NCI-H2081 (cell line): ENCODE data around the gene TMEM95.

ENCODE experiments used
- DNase-seq, 2 experiments: peaks; one replicate each; lab custom pipeline; 2025; lab: John Stamatoyannopoulos, UW

The TMEM95 gene

GRCh38 chr17:7355053-7355452 lies at the start of gene TMEM95:
Gene TMEM95, plus strand, starts transcription at chr17:7355156. Its CDS starts 49 bp downstream, at chr17:7355205.
- DNase-seq, result no peak

DNA sequence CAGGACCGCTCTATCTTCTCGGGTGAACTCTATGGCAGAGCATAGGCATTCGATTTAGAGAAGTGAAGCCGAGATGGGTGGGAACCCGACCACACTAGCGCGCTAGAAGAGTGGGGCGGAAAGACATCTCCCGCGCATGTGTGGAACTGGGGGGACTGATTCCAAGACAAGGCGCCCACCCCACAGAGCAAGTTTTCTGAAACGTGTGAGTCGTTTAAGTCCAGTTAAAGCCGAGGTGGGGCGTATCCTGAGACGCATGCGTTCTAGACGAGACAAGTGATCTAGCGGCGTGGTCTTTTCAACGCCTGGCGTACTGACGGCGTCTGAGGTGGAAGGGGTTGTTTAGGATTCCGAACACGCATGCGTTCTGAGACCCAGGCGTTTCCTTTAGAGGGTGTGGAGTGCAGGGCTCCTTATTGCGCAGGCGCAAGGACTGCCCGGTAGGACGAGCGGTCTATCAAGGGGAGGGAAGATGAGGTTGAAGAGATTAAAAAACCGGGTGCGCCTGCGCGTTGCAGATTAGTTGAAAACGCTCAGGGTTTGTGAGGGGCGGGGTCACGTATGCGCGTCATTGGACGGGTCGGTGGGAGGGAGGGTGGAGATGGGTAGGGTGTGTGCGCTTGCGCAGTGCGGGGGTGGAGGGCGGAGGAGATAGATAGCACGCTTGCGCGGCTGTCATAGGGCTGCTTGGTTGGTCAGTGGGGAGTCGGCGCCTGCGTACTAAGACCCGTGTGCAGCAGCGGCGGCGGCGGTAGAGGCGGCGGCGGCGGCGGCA lies 47.9 kb upstream of the TMEM95 start, which contains the start of gene EIF5A:
Gene EIF5A (plus strand): TSS at position 718 of the 775 bp plus-strand sequence. CDS start 2,008 bp downstream, outside the sequence.
- DNase-seq, result peak; percentile 98

DNA sequence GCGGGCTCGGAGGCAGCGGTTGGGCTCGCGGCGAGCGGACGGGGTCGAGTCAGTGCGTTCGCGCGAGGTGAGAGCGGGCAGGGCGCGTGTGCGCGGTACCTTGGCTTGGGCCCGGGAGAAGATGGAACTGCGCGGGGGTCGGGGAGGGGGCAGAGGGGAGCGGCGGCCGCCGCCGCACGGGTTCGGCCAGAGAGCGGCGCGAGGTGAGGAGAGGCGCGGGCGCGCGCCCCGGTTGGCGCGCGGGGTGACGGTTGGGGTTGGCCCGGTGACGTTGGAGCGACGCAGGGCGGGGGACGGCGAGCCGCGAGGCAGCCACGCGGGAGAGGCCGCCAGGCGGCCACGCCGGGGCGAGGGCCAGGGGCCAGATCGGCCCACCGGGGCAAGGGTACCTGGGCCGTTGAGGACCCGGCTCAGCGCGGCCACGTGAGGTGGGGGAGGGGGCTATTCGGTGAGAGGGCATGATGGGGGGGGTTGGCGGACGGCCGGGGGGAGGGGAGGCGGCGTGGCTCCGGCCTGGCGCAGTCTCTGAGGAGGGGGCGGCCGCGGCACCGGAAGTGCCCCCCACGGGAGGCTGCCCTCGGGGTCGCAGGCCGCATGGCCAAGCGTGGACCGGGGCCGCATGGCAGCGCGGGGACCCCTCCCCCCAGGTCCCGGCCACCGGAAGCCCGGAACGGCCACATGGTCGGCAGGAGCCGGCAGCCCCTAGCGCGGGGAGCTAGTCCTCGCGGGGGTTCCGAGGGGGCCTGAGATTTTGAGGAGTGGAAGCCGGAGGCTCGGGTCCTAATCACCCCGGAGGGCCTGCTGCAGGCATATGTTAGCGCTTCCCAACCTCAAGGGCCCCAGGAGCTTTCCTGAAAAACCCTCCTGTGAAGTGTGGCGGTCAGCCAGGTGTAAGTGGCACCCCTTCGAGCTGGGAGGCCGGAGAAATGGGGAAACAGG lies 47.0 kb upstream of the TMEM95 start:
- peak in 1 of 2 experiments; percentile 37 for DNase-seq

GRCh38 chr17:7308625-7309433 lies 46.1 kb upstream of the TMEM95 start:
- peak; percentile 38 to 64 for DNase-seq

GRCh38 chr17:7309628-7310027 lies 45.3 kb upstream of the TMEM95 start:
- no peak for DNase-seq

DNA sequence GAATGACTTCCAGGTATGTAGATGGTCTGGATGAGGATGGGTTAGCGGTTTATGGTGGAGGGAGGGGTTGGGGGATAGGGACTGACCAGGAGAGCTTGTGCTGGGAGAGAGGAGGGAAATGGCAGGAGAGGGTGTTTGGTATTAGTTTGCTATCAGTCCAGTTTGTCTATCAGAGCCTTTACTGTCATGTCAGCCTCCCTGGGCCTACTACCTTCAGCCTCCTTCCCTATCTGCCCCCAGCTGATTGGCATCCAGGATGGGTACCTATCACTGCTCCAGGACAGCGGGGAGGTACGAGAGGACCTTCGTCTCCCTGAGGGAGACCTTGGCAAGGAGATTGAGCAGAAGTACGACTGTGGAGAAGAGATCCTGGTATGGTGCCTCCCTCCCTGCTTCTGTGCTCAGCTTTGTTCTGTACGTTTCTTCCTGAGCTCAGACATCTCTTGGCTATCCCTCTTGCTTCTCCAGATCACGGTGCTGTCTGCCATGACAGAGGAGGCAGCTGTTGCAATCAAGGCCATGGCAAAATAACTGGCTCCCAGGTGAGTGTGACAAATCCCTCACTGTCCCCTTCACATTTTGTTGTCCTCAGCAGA lies 43.7 kb upstream of the TMEM95 start:
- DNase-seq, result no peak

DNA sequence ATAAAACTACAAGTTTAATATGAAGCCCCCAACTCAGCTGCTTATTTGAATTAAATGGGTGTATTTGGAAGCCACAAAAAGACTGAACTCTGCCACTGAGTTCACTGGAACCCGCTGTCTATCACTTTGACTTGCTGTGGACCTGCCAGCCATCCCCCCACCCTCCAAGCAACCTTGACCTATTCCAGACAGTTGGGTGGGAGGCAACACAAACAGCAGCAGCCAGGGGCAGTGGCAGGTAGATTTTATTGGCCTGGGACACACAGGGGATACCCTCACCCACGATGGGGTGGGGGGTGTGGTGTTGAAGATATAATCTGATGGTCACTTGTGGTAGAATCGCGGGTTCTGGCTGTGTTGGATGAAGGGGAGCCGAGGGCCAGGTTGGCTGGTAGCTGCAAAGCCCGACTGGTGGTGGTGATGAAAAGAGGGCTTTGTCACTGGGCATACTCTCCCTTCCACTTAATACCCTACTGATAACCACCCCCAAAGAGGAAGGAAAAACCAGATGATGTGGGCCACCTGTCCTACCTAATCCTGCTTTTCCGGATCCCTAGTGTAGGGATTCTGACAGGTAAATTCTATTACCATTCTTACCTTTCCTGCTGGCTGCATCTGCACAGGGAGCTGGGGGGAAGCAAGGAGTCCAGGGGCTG lies 42.4 kb upstream of the TMEM95 start:
- no peak for DNase-seq

GRCh38 chr17:7313088-7313889 lies 41.7 kb upstream of the TMEM95 start:
- no peak for DNase-seq

DNA sequence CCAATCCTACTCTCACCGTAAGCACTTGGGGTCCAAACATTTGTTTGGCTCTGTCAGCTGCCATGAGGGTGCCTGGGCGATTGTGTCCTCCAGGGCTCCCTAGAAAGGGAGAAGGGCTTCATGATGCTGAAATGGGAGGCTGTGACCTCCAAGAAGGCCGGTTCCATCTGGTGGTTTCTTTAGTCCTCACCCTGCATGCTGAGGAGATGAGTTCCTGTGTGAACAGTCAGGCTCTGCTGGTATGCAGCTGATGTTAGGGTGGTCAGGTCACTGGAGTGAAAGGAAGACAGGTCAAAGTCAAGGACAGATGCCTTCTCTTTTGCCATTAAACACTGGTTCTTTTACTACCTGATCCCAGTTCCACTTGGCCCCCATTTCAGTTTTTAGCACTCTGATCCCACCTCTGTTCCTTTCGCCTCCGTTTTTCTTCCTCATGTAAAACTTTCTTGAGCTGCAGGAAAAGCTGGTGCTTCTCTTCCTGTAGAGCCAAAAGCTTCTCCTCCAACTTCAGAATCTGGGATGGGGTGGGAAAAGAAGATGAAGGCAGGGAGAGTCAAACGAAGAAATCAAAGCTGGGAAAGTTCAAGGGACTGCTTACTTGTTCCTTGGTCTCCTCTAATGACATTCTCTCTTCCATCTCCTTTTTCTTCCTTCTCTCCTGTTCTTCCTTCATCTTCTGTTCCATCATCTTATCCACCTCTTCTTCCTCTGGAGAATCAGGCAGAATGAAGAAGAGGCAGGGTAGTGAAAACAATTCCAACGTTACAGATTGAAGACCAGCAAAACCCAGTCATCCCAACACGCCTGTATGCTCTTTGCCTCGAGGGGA lies 40.9 kb upstream of the TMEM95 start:
- DNase-seq, result no peak

GRCh38 chr17:7314719-7315569 lies 40.0 kb upstream of the TMEM95 start, which contains the start of gene GPS2:
Gene GPS2, minus strand, starts transcription at chr17:7315360. Its CDS starts 308 bp downstream, at chr17:7315052.
- peak; percentile 71 to 80 for DNase-seq

DNA sequence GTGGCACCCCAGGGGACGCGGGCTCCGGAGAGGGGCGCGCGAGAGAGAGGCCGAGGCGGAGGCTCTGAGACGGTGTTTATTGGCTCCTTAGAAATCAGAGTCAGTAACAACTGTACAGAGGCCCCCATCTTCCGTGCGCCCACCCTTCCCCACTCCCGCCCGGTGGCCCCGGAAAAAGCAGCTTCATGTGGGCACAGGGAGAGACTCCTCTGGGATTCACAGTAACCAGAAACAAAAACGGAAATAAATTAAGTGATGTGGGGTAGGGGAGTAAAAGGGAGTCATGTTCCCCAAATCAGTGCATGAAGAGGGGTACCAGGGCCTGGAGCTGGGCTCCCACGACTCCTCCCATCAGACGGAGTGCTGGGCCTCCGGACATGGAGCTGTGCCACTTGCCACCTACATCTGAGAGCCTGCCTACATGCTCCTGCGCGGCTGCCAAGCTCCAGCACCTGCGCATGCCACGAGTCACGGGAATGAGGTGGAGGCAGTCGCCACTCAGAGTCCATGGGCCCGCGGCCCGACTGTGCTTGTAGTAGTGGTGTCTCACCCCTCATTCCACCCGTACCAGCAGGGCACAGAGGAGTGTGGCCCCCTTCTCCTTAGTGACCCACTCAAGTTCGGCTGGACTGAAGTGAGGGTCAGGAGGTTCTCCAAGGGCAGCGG lies 39.3 kb upstream of the TMEM95 start:
- no peak for DNase-seq

DNA sequence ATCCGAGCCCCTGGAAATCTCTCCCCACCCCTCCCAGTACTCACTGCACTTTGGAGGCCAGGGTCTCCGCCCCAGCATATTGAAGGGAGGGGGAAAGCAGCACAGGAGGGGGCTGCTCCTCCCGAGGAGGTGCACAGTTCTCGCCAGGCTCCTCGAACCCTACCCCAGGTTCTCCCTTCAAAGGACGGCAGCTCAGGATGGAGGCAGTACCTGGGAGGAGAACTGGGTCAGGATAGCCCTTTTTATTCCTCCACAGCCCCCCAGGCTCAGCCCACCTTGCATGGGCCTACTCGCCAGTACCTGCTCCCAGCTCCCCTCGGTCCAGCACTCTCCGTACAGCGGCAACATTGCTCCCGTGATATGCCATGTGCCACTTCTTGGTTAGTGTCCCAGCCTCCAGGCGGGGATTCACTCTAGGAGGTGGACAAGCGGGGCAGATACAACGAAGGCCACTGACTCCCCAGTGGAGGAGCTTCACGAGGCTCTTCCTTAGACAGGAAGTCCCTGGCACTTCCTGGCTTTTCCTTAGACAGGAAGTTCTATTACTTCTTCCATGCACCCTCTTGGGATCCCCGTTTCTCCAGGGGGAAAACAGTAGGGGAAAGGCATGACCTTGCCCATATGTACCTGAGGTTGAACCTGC lies 37.7 kb upstream of the TMEM95 start:
- DNase-seq, result no peak

- DNase-seq, result no peak
Observed at GRCh38 chr17:7318121-7318860, 36.7 kb upstream of the TMEM95 start.

DNA sequence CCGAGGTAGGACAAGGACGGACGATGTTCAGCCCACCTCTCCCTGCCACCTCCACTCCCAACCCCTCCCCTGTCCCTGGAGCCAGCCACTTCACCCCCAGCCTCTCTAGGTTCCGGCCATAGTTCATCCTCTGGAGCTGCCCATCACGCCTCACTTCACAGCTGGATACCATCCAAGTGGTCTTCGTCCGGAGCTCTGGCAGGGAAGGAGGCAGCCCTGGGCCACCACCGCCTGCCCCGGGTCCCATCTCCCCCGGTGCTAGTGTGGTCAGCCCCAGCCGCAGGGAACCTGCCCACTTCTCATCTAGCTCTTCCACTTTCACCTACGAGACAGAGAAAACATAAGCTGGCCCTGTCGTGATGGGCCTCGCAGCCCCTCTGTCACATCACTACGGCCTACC lies 33.5 kb upstream of the TMEM95 start:
- DNase-seq, result no peak

- DNase-seq, result no peak
Observed at GRCh38 chr17:7322520-7323194, 32.3 kb upstream of the TMEM95 start.
